NCI-H1105 (cell line): Measurements from ENCODE around the gene OSM.

Experiments used
- DNase-seq: peaks from one replicate; lab custom pipeline; 2025; lab: John Stamatoyannopoulos, UW

OSM gene

GRCh38 chr22:30285176-30285845 is 18.7 kb upstream of the OSM start:
- no peak for DNase-seq

- no peak for DNase-seq
These were observed 18.0 kb upstream of the OSM start for GRCh38 chr22:30284666-30285065.

GRCh38 chr22:30284172-30284571 is 17.5 kb upstream of the OSM start:
- no peak for DNase-seq

GRCh38 chr22:30283342-30283741 is 16.7 kb upstream of the OSM start:
- DNase-seq, result no peak

- no peak for DNase-seq
These were observed 16.0 kb upstream of the OSM start for GRCh38 chr22:30282616-30283046.

- DNase-seq, result no peak
These were observed 13.9 kb upstream of the OSM start for GRCh38 chr22:30280505-30280904.

- DNase-seq, result no peak
These were observed 13.3 kb upstream of the OSM start for GRCh38 chr22:30279932-30280331.

- no peak for DNase-seq
These were observed 12.6 kb upstream of the OSM start for GRCh38 chr22:30279046-30279788.

GRCh38 chr22:30277547-30278344 is 11.1 kb upstream of the OSM start:
- DNase-seq, result no peak

GRCh38 chr22:30276039-30276438 is 9.4 kb upstream of the OSM start:
- DNase-seq, result no peak

GRCh38 chr22:30275625-30276024 is 9.0 kb upstream of the OSM start:
- no peak for DNase-seq

- no peak for DNase-seq
These were observed 7.8 kb upstream of the OSM start for GRCh38 chr22:30274437-30274812.

- no peak for DNase-seq
These were observed 7.2 kb upstream of the OSM start for GRCh38 chr22:30273711-30274436.

- no peak for DNase-seq
These were observed 6.3 kb upstream of the OSM start for GRCh38 chr22:30272781-30273601.

GRCh38 chr22:30270832-30271231 is 4.2 kb upstream of the OSM start:
- no peak for DNase-seq

GRCh38 chr22:30268331-30268730 is 1.7 kb upstream of the OSM start:
- no peak for DNase-seq

- no peak for DNase-seq
These were observed 991 bp upstream of the OSM start for GRCh38 chr22:30267382-30268302.

GRCh38 chr22:30265823-30266444 is 717 bp downstream of the OSM start:
- DNase-seq, result no peak

- no peak for DNase-seq
These were observed 1.4 kb downstream of the OSM start for GRCh38 chr22:30265131-30265720.
